Measurements from ENCODE around the gene RNH1. TPM values are rescaled to one million over a fixed set of nuclear protein-coding genes. Genes with fewer than 3 reads are reported as not detected.

Gene RNH1
- total RNA-seq, 1 donor from 2014 or later: 649 TPM

GRCh38 chr11:461626-462025 lies 45.4 kb downstream of the RNH1 start:
- no peaks in the 10 kb centered on the region for H3K4me1 ChIP-seq
- no peak overlapping the region for H3K27ac ChIP-seq
- H3K4me3 ChIP-seq: no peak overlapping the region
- no peak for DNase-seq (ENCODE audit: low spot score in 2 of 2)
- H3K9me3 ChIP-seq: no peaks in the 10 kb centered on the region
- intact Hi-C loops (cut with DNase I): no loop called here
- peaks cover 7 to 21% of the 10 kb centered on the region in 2 donors for H3K36me3 ChIP-seq
- H3K27me3 ChIP-seq: no peaks in the 10 kb centered on the region
- no peak for TF ChIP-seq CTCF (IDR thresholded peaks at IDR 0.05)

GRCh38 chr11:460331-461199 lies 46.5 kb downstream of the RNH1 start:
- no peak for TF ChIP-seq CTCF (IDR thresholded peaks at IDR 0.05)
- intact Hi-C loops (cut with DNase I): no loop called here
- DNase-seq (ENCODE audit: low spot score in 2 of 2): no peak
- no peak overlapping the region for H3K4me3 ChIP-seq
- peaks cover 7 to 21% of the 10 kb centered on the region in 2 donors for H3K36me3 ChIP-seq
- H3K27me3 ChIP-seq: no peaks in the 10 kb centered on the region
- H3K4me1 ChIP-seq: no peaks in the 10 kb centered on the region
- H3K9me3 ChIP-seq: no peaks in the 10 kb centered on the region
- H3K27ac ChIP-seq: no peak overlapping the region

GRCh38 chr11:459511-460220 lies 47.4 kb downstream of the RNH1 start:
- peaks cover 7 to 17% of the 10 kb centered on the region in 2 donors for H3K36me3 ChIP-seq
- TF ChIP-seq CTCF (IDR thresholded peaks at IDR 0.05): no peak
- intact Hi-C loops (cut with DNase I): no loop called here
- no peaks in the 10 kb centered on the region for H3K4me1 ChIP-seq
- no peaks in the 10 kb centered on the region for H3K27me3 ChIP-seq
- no peaks in the 10 kb centered on the region for H3K9me3 ChIP-seq
- H3K4me3 ChIP-seq: no peak overlapping the region
- no peak for DNase-seq (ENCODE audit: low spot score in 2 of 2)
- H3K27ac ChIP-seq: no peak overlapping the region

- Histone ChIP-seq H3K27me3 (no peaks in the 10 kb centered on the region), H3K27ac (no peak overlapping the region), H3K36me3 (peaks cover 11 to 34% of the 10 kb centered on the region in 2 donors), H3K4me1 (no peaks in the 10 kb centered on the region), H3K4me3 (no peak overlapping the region), H3K9me3 (no peaks in the 10 kb centered on the region)
- intact Hi-C loops (cut with DNase I): no loop called here
- no peak for TF ChIP-seq CTCF (IDR thresholded peaks at IDR 0.05)
- DNase-seq (ENCODE audit: low spot score in 2 of 2): no peak
These were observed 49.8 kb downstream of the RNH1 start for GRCh38 chr11:457111-457760.

- no peaks in the 10 kb centered on the region for H3K9me3 ChIP-seq
- intact Hi-C loops (cut with DNase I): no loop called here
- peaks cover 11 to 35% of the 10 kb centered on the region in 2 donors for H3K36me3 ChIP-seq
- DNase-seq (ENCODE audit: low spot score in 2 of 2): no peak
- H3K27me3 ChIP-seq: no peaks in the 10 kb centered on the region
- no peak for TF ChIP-seq CTCF (IDR thresholded peaks at IDR 0.05)
- no peak overlapping the region for H3K27ac ChIP-seq
- no peak overlapping the region for H3K4me3 ChIP-seq
- H3K4me1 ChIP-seq: peaks cover under 1 to 2% of the 10 kb centered on the region in 2 donors
These were observed 50.5 kb downstream of the RNH1 start for GRCh38 chr11:456533-456932.
